Loucy (cell line): ENCODE measurements around the gene SP140L.

Experiments used
- H2AFZ ChIP-seq: fragments of 200-600 bp; sonication (generic); 2 replicates; pipeline ENCODE4 v1.6.0; 2016; ENCODE audit warnings: antibody characterized with exemption, mild to moderate bottlenecking, low read length, moderate library complexity
- H3F3A ChIP-seq: fragments of 200-600 bp; 2 replicates; pipeline ENCODE4 v1.6.0; 2016; ENCODE audit warnings: antibody characterized with exemption, low read depth, mild to moderate bottlenecking
- H3K27me3 ChIP-seq: fragments of 200-600 bp; sonication (generic); 2 replicates; pipeline ENCODE4 v1.6.1; 2014; ENCODE audit warnings: low read length, mild to moderate bottlenecking; ENCODE audit not compliant: insufficient read depth, poor library complexity, severe bottlenecking
- H3K36me3 ChIP-seq: fragments of 200-600 bp; sonication (generic); 2 replicates; pipeline ENCODE4 v1.6.1; 2016; ENCODE audit warnings: low read length; ENCODE audit not compliant: insufficient read depth
- H3K4me1 ChIP-seq: fragments of 200-600 bp; sonication (generic); 2 replicates; pipeline ENCODE4 v1.5.1; 2014; ENCODE audit warnings: low read length, mild to moderate bottlenecking; ENCODE audit not compliant: insufficient read depth, poor library complexity, severe bottlenecking
- H3K4me2 ChIP-seq: fragments of 200-600 bp; sonication (generic); 2 replicates; pipeline ENCODE4 v1.6.0; 2014; ENCODE audit warnings: antibody characterized with exemption, low read length, low read depth, mild to moderate bottlenecking; ENCODE audit not compliant: poor library complexity, severe bottlenecking
- H3K4me3 ChIP-seq: fragments of 200-600 bp; sonication (generic); 2 replicates; pipeline ENCODE4 v1.5.1; 2014; ENCODE audit warnings: low read length, mild to moderate bottlenecking, mixed read lengths; ENCODE audit not compliant: poor library complexity, severe bottlenecking
- H3K79me2 ChIP-seq: fragments of 200-600 bp; sonication (generic); 2 replicates; pipeline ENCODE4 v1.6.1; 2014; ENCODE audit warnings: low read length; ENCODE audit not compliant: insufficient read depth
- H3K9ac ChIP-seq: fragments of 200-600 bp; sonication (generic); 2 replicates; pipeline ENCODE4 v1.6.0; 2014; ENCODE audit warnings: mild to moderate bottlenecking, low read depth, low read length, moderate library complexity; ENCODE audit not compliant: poor library complexity, severe bottlenecking
- H3K9me2 ChIP-seq: fragments of 200-600 bp; sonication (generic); replicated peaks from 2 replicates; pipeline ENCODE4 v1.6.1; 2016; ENCODE audit warnings: low read depth, low read length, mixed read lengths
- H3K9me3 ChIP-seq: fragments of 200-600 bp; sonication (generic); 2 replicates; pipeline ENCODE4 v1.6.1; 2014; ENCODE audit warnings: mild to moderate bottlenecking, antibody characterized with exemption, low read length, low read depth; ENCODE audit not compliant: insufficient read depth
- H4K20me1 ChIP-seq: fragments of 200-600 bp; sonication (generic); 2 replicates; pipeline ENCODE4 v1.6.0; 2014; ENCODE audit warnings: antibody characterized with exemption, low read length, mild to moderate bottlenecking; ENCODE audit not compliant: insufficient read depth, poor library complexity, severe bottlenecking
- EZH2phosphoT487 ChIP-seq: fragments of 200-600 bp; IDR thresholded peaks from 2 replicates; pipeline ENCODE4 v1.6.1; 2018; ENCODE audit warnings: antibody characterized with exemption, mild to moderate bottlenecking, moderate library complexity, borderline replicate concordance
- TF ChIP-seq, protein P1 (sequence below): fragments of 200-600 bp; sonication (generic); conservative IDR thresholded peaks from 2 replicates; pipeline ENCODE4 v1.5.1; 2014; ENCODE audit warnings: mild to moderate bottlenecking, antibody characterized with exemption, low read length

SP140L gene

DNA sequence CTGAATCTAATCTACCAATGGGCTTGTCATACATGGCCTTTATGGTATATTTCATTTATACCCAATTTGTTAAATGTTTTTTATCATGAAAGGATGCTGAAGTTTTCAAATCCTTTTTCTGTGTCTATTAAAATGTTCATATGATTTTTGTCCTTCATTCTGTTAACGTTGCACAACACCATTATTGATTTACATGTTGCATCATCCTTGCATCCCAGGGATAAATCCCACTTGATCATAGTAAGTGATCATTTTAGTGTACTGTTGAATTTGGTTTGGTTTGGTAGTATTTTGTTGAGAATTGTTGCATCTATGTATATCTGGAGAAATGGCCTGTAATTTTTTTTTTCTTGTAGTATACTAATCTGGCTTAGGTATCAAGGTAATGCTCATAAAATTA, 98.4 kb downstream of the SP140L start:
- H2AFZ ChIP-seq = no peak overlapping the region
- peaks cover 12% of the 10 kb centered on the region for H3K9me3 ChIP-seq
- no peaks in the 10 kb centered on the region for H3K27me3 ChIP-seq
- no peaks in the 10 kb centered on the region for H3K9me2 ChIP-seq
- no peaks in the 10 kb centered on the region for H3F3A ChIP-seq
- H3K4me1 ChIP-seq = peaks cover 43% of the 10 kb centered on the region
- peaks cover 10% of the 10 kb centered on the region; the same call in 1 of the 2 replicates for H3K36me3 ChIP-seq
- H4K20me1 ChIP-seq = peaks cover 28% of the 10 kb centered on the region
- peak overlapping the region; percentile 100 for H3K4me2 ChIP-seq
- H3K9ac ChIP-seq = no peak overlapping the region
- TF ChIP-seq, protein P1, sequence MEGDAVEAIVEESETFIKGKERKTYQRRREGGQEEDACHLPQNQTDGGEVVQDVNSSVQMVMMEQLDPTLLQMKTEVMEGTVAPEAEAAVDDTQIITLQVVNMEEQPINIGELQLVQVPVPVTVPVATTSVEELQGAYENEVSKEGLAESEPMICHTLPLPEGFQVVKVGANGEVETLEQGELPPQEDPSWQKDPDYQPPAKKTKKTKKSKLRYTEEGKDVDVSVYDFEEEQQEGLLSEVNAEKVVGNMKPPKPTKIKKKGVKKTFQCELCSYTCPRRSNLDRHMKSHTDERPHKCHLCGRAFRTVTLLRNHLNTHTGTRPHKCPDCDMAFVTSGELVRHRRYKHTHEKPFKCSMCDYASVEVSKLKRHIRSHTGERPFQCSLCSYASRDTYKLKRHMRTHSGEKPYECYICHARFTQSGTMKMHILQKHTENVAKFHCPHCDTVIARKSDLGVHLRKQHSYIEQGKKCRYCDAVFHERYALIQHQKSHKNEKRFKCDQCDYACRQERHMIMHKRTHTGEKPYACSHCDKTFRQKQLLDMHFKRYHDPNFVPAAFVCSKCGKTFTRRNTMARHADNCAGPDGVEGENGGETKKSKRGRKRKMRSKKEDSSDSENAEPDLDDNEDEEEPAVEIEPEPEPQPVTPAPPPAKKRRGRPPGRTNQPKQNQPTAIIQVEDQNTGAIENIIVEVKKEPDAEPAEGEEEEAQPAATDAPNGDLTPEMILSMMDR = no peak
- TF ChIP-seq EZH2phosphoT487 = no peak
- peaks cover 78% of the 10 kb centered on the region for H3K79me2 ChIP-seq
- H3K4me3 ChIP-seq = no peak overlapping the region

DNA sequence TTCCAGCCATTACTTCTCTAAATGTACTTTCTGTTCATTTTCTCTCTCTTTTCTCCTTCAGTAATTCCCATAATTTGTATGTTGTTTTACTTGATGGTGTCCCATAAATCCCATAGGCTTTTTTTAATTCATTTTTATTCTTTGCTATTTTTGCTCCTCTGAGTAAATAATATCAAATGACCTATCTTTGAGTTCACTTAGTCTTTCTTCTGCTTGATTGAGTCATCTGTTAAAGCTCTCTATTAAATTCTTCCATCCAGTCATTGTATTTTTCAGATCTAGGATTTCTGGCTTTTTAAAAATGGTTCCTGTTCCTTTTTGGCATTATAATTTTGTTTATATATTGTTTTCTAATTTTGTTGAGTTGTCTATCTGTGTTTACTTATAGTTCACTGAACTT, 102.5 kb downstream of the SP140L start:
- no peak overlapping the region for H2AFZ ChIP-seq
- peaks cover 26% of the 10 kb centered on the region for H3K4me1 ChIP-seq
- H4K20me1 ChIP-seq = peaks cover 4% of the 10 kb centered on the region
- no peaks in the 10 kb centered on the region for H3F3A ChIP-seq
- no peaks in the 10 kb centered on the region for H3K9me2 ChIP-seq
- H3K4me2 ChIP-seq = no peak overlapping the region
- peaks cover 14% of the 10 kb centered on the region for H3K9me3 ChIP-seq
- H3K79me2 ChIP-seq = peaks cover 82% of the 10 kb centered on the region
- no peaks in the 10 kb centered on the region for H3K27me3 ChIP-seq
- no peak overlapping the region for H3K9ac ChIP-seq
- no peak overlapping the region for H3K4me3 ChIP-seq
- H3K36me3 ChIP-seq = peaks cover 10% of the 10 kb centered on the region; the same call in 1 of the 2 replicates
- TF ChIP-seq, protein P1 = no peak
- TF ChIP-seq EZH2phosphoT487 = no peak

DNA sequence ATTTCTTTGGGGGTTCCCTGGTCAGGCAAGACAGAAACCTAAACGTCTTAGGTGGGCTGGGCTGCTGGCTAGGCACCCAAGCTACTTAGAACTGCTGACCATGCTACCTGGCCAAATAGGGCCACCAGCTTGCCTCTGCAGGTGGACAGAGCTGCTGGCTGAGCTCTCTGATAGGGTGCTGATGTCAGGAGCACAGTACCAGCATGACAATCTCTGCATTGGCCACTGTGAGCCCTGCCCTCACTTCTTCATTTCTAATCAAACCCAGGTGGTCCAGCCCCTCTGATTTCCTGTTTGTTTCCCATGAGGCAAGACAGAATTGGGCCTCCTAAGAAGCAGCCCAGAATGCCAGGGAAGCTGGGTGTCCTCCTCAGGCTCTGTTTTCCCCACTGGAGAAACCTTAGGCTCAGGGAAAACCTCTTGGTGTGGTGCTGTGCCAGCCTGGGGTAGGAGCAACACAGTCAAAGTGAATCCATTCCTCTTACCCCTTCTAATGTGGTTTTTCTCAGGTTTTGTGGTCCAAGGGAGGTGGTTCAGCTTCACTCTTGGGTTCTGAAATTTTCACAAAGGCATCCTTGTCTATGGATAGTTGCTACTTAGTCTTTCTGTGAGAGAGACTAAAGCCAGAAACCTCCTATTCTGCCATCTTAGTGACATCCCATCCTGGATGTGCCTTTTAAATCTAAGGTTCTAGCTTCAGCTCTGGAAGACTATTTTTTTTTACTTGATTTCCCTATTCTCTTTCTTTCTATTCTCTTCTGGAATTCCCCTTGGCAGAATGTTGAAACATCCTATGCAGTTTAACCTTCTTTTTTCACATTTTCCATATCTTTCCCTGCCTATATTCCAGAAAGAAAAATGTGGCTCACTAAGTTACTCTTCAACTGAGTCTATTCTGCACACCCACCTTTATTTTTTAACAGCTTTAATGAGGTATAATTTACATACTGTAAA, 104.2 kb downstream of the SP140L start:
- peaks cover 12% of the 10 kb centered on the region for H3K36me3 ChIP-seq
- peaks cover 14% of the 10 kb centered on the region for H3K4me1 ChIP-seq

More for the DNA sequence above, 104.2 kb downstream of the SP140L start:
- H4K20me1 ChIP-seq = peaks cover 1% of the 10 kb centered on the region
- no peak for TF ChIP-seq EZH2phosphoT487
- TF ChIP-seq, protein P1 = no peak
- no peak overlapping the region for H3K4me2 ChIP-seq
- H3K9me2 ChIP-seq = no peaks in the 10 kb centered on the region
- no peak overlapping the region for H3K4me3 ChIP-seq
- H3K27me3 ChIP-seq = no peaks in the 10 kb centered on the region
- peaks cover 17% of the 10 kb centered on the region for H3K9me3 ChIP-seq
- no peak overlapping the region for H2AFZ ChIP-seq
- no peaks in the 10 kb centered on the region for H3F3A ChIP-seq
- peaks cover 77% of the 10 kb centered on the region for H3K79me2 ChIP-seq
- H3K9ac ChIP-seq = no peak overlapping the region
